Measurements from ENCODE around the gene FLNB.

The FLNB gene

GRCh38 chr3:58021962-58022361 is 13.7 kb downstream of the FLNB start:
- TF ChIP-seq, protein P1, sequence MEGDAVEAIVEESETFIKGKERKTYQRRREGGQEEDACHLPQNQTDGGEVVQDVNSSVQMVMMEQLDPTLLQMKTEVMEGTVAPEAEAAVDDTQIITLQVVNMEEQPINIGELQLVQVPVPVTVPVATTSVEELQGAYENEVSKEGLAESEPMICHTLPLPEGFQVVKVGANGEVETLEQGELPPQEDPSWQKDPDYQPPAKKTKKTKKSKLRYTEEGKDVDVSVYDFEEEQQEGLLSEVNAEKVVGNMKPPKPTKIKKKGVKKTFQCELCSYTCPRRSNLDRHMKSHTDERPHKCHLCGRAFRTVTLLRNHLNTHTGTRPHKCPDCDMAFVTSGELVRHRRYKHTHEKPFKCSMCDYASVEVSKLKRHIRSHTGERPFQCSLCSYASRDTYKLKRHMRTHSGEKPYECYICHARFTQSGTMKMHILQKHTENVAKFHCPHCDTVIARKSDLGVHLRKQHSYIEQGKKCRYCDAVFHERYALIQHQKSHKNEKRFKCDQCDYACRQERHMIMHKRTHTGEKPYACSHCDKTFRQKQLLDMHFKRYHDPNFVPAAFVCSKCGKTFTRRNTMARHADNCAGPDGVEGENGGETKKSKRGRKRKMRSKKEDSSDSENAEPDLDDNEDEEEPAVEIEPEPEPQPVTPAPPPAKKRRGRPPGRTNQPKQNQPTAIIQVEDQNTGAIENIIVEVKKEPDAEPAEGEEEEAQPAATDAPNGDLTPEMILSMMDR (IDR thresholded peaks at IDR 0.05), result no peak

- TF ChIP-seq, protein P1 (IDR thresholded peaks at IDR 0.05), result no peak
These were observed 14.3 kb downstream of the FLNB start for GRCh38 chr3:58022490-58022889.

GRCh38 chr3:58023531-58023930 is 15.3 kb downstream of the FLNB start:
- TF ChIP-seq, protein P1 (IDR thresholded peaks at IDR 0.05), result no peak

- TF ChIP-seq, protein P1 (IDR thresholded peaks at IDR 0.05), result no peak
These were observed 17.2 kb downstream of the FLNB start for GRCh38 chr3:58025406-58025805.

DNA sequence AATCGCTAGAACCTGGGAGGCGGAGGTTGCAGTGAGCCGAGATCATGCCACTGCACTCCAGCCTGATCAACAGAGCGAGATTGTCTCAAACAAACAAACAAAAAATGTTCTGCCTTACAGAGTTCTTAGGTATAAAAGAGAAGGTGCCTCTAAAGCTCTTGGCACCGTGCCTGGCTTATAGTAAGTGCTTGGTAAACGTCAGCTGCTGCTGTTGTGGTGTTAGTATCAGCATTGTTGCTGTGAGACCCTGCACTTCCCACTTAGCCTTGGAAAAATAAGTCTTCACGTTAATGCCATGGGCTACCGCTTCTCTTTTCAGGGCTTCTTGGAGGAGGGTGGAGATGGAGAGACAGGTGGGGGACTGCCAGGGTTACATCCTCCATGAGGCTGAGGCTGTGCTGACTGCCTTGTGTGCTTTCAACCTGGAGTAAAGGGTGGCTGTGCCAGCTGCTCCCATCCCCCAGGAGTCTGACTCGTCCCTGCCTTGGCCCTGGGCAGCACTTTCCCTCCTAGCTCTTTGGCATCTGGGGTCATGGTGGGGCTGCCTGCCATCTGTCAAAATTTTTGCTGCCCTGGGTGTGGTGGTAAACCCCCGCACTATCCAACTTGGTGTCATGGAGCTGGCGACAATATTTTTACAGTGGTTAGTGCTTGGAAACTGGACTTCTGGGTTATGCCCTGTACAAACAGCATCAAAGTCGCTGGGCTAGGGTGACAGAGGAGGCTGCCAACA is 17.8 kb downstream of the FLNB start:
- TF ChIP-seq, protein P1 (IDR thresholded peaks at IDR 0.05), result no peak

- TF ChIP-seq, protein P1 (IDR thresholded peaks at IDR 0.05), result no peak; the same call in 1 of the 2 replicates
These were observed 18.4 kb downstream of the FLNB start for GRCh38 chr3:58026598-58026997.

GRCh38 chr3:58027704-58028317 is 19.6 kb downstream of the FLNB start:
- TF ChIP-seq, protein P1 (IDR thresholded peaks at IDR 0.05), result no peak

Data from LNCAP (cell line).